Activated CD8-positive, alpha-beta memory T cell treated with anti-CD3 and anti-CD28 coated beads, Interleukin-2, amount 50 U/mL, for 1 hour (primary cell): ENCODE measurements around the gene ANO2.
"Not testable (repeated sequence)": the region's sequence is repeated elsewhere in the genome, so short reads cannot be mapped to it uniquely, and the experiment has no call there.

Experiments
- DNase-seq: peaks from one replicate; pipeline ENCODE4 v3.0.0-alpha.2; 2020; ENCODE audit errors: extremely low read depth

ANO2 gene

DNA sequence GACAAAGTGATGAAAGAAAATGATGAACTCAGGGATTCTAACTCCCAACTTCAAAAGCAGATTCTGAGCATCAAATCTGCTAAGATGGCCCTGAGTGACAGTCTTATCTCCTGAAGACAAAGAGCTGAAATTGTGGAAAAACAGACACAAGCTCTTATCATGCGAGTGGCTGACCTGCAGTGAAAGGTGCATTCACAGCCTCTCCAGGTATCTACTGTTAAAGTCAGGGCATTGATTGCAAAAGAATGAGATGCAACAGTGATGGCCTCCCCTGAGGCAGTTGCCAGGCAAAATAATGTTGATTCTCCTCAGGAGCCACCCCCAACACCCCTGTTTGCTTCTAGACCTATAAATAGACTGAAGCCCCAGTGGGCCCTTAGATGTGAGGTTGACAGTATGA lies 126.2 kb downstream of the ANO2 start:
- not testable (repeated sequence) for DNase-seq

DNA sequence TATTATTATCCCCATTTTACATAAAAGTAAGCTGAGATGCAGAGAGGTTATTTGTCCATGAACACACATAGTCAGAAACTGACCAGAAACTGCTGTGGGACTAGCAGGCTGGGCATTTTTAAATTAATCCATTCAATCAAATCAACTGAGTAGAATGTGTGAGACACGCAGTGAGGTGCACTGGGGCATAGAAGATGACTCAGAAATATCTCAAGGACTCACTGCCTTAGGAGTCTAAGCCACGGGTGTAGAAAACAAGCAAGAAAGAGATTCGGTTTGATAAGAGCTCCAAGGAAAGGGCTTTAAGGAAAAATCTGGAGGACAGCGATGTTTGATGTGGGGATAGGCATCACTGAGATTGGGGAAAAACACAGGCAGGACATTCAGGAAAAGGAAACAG lies 127.8 kb downstream of the ANO2 start:
- DNase-seq, result no peak

DNA sequence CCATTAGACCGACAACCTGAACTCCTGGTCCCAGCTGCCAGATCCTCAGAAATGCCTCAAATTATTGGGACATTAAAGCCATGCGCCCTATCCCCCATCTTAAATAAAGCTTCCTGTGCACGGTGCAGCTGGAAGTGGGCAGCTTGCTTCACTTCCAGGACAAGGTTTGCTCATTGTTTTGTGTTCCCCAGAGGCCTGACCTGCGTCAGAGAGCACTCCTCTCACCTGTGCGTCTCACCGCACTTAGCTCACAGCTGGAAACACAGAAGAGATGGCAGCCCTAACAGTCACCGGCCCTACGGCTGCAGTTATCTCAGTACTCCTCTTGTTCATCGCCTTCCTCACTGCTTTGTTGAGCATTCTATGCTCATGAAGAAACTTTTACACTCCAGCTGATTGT lies 135.5 kb downstream of the ANO2 start:
- DNase-seq, result no peak

DNA sequence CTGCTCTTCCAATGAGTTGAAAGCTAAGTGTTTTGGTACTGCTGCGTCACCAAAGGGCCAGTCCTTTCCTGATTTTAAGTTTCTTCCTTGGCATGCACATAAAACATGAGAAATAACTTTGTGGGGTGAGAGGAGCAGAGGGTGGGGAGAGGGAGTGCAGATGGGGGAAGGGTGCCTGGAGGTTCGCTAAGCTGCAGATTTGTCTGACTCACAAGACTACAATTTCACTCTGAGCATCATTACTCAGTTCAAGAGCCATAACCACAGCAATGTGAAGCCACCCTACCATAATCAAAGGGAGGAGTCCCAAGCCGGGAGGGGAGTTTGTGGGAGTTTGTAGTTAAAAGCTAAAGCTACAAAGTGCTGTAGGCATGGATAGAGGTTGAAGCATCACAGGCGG lies 136.1 kb downstream of the ANO2 start:
- DNase-seq, result no peak

DNA sequence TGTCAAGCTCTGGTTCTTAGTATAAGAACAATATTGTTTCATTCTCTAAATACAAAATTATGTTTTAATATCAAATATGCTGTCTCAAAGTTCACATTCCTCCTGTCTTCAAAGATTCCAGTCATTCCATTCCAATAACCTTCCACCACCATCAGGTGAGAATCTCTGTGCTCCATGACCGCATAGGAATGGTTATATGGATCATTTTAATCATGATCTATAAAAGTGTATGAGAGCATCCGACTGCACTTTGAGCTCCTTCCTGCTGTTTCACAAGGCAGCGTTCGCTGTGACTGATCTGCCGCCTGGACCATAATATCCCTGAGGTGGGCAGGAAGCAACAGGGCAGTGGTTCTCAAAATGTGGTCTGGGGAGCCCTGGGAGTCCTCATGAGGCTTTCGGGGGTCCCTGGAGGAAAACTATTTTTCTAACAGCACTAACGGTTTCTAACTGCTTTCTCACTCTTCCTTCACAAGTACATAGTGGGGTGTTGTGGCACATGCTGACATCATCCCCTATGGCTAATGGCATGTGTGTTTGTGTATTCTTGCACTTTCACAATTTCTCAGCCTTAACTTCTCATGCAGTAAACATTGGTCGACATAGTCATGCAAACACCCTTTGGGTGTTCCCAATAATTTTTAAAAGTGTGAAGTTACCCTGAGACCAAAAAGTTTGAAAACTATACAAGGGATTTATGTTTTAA lies 137.4 kb downstream of the ANO2 start:
- DNase-seq, result no peak

DNA sequence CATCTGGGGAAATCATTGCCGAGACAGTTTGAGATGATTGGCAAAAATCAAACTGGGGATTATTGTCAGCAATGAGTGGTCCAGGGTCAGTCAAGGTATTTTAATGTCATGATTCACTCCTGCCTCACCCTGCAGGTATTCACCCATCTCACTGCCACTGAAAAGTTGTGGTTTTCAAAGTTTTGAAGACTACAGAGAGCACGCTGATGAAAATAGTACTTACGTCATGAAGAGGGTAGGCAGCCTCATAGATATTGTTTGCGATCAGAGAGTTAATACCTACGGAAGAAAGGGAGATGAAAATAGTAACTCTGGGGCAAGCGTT lies 138.0 kb downstream of the ANO2 start:
- no peak for DNase-seq

DNA sequence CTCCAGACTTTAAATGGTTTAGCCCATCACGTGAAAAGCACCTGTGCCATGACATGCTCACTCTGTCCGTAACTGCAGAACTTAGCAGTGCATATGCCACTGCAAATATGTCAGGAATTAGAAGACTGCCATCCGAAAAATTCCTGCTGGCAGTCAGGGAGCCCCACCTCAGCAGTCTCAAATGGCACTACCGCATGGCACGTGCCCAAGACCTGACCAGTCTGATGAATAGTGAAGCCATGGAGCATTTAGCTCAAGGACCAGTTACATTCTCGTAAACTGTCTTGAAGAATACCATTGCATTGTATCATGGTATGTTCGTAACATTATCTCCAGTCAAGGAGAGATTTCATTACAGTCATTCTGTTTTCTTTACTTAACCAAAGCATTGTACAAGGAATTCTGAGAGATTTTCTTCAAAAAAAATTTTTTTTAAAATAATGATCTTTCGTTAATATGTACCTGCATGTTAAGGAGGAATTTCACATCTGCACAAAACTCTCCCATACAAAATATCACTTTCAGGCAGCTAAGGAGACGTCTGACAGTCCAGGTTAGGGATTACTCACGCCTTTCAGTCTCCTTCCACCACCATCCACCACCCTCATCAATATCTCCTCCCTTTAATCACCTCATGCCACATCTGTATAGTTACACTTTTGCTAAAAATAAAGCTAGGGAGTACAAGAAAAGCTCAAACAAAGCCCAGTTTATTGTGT lies 138.5 kb downstream of the ANO2 start:
- no peak for DNase-seq

DNA sequence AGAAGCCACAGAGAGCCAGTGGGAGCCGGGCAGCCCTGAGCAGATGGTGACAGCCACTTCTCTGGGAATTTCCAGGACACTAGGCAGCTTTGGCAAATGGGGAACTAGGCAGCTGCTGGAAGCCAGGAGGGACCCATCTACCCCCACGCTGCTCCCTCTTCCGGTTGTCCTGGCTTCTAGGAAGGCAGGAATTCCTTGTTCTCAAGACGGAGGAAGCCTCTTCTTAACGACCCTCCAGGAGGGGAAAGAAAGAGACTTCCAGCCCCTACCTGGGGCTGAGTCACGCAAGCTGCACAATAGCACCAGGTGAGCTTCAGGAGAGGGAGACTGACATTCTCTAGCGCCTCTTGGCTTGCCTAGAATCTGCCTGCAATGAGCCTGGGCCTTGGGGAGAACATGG lies 141.5 kb downstream of the ANO2 start:
- no peak for DNase-seq

DNA sequence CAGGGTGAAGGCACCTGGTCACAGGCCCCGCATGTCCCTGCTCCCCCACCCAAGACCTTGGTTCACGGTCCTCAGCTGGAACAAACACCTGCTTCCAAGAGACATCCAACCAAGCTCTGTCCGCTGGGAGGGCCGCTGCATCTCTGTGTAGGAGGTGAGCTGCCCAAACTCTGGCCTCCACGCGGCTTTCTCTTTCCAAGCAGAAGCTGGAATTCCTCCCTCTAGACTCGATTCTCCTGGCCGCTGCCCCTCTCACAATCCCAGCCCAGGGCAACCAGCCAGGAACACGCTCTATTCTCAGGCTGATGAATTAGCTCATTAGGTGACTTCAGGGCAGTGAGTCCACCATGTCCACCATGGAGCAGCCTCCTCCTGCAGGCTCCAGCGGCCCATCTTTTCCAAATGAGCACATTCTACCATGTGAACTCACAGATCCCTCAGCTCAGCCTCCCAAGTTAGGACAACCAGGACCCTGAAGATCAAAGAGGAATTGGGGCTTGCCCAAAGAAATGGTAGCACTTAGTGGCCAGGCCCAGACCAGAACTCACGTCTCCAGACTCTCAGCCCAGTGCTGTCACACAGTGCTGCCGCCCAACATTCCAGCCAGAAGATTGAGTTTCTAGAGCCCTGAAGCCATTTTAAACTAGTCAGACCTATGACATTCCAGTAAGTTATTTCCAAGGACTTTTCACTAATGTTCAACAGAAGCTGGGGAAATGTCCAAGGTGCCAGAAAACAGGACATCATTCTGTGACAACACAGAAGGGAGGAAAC lies 146.6 kb downstream of the ANO2 start:
- DNase-seq, result no peak

DNA sequence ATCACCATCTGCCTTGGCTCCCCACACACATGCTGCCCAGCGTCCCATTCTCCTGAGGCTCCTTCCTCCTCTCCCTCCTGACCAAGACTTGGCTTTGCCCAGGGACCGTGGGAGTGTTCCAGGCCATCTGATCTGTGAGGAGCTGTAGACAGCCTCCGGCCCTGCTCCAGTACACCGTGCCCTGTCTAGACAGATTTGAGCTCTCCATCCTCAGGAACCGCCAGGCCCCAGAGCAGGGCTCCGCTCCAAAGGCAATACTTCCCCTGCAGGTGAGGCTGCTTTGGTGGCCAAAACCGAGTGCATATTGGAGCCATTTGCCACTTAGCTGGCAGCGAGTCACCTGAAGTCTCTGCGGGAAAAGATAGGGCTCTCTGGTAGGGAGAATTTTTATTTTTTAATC lies 147.4 kb downstream of the ANO2 start:
- no peak for DNase-seq

DNA sequence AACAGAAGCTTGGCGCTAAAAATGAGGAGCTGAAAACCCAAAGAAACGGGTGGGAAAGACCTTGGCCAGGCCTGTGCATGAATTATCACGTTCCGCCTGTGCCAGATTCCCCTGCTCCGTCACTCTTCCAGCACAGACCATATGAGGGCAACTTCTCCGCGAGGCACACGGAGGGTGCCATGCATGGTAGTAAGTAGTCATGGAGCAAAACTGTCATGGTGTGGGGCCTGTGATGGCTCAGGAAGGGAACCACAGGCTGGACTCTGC lies 148.2 kb downstream of the ANO2 start:
- DNase-seq, result no peak

DNA sequence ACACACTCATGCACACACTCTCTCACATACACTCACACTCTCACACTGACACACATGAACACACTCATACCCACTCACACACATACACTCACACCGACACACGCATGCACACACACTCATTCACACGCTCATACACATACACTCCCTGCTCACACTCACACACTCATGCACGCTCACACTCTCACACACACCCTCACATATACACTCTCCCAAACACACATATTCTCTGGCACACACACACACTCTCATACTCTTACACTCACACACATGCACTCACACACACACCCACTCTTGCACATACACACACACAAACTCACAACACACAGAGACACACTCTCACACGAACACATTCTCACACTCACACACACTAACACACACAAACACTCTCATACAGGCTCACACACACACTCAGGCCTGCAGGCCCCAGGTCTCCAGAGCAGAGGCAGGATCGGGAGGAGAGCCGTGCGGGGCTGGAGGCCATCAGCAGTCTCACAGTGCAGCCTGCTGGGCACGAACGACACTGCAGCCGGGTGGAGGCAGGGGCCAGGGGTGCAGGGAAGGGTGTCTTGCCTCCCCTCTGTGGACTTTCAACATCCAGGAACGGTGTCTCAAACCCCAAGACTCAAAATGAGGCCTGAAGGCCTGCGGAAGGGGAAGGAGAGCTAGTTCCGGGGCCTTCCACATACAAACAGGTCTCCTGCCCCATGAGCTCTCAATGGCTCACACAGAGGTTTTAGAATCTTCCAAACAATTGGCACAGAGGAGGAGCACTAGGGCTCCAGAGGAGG lies 148.7 kb downstream of the ANO2 start:
- no peak for DNase-seq

DNA sequence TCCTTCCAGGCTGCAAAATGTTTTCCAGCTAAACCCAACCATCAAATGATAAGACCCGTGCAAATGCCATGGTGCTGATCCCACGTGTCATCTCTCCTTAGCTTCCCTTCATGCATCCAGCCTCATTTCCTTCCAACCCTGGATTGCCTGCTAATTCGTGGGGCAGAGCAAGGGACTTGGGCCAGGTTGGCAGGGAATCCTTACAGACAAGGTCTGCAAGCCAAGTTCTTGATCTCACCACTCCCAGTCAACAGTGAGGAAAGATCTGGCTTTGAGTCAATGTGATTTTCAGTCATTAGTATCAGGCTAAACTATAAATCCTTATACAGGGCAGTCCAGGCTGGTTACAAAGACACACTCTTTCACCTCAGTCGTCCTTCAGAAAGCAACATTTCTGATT lies 150.9 kb downstream of the ANO2 start:
- no peak for DNase-seq

DNA sequence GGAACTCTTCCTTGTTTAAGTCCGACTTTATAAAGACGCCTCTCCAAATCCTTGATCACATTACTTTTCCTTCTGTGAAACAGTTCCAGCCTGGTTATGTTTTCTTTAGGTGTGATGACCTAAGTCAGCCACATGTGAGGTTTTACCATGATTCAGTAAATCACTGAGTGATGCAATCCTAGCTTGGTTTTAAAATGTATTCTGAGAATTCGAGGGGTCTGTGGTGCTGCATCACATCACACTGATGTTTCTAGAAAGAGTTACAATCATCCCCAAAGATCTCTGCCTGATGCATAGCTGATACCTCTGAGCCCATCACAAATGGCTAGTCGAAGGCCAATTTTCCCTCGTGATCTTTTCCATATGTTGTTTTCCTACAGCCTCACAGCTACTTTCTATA lies 152.7 kb downstream of the ANO2 start:
- no peak for DNase-seq

DNA sequence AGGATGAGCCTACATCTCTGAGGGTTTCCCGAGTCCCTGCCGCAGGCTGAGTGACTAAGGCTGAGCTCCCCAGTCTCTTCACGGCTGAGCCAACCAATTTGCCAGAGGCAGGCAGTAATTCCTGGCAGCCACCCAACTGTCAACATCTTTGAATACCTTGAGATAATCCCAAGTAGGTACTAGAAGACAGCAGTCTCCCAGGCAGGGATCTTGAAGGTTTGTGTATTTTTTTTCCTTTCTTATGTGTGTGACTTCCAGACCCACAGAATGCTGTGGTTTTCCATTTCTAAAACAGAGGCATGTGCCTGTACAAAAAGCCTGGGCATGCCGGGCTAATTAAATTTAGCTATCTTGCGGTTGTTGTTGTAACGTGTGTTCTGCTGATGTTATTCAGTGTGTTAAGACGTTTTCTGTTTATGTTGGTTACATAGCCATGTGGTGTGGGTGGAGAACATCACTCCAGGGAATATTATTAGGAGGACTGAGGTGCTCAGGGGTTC lies 155.5 kb downstream of the ANO2 start:
- no peak for DNase-seq

DNA sequence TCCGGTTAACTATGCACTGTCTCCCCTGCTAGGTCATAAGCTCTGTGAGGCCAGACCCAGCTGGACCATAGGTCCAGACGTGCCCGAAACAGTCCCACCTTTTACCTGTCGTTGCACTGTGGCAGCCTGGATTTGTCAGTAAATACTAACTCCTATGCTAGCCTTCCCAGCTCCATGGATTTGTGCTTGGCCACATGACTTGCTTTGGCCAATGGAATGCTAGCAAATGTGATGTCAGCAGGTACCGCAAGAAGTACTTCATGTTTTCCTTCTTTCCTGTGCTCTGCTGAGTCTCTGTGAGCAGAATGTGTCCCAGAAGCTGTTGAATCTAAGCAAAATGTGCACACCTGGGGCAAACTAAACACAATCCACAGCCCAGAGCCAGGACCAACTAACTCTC lies 157.2 kb downstream of the ANO2 start:
- DNase-seq, result no peak

DNA sequence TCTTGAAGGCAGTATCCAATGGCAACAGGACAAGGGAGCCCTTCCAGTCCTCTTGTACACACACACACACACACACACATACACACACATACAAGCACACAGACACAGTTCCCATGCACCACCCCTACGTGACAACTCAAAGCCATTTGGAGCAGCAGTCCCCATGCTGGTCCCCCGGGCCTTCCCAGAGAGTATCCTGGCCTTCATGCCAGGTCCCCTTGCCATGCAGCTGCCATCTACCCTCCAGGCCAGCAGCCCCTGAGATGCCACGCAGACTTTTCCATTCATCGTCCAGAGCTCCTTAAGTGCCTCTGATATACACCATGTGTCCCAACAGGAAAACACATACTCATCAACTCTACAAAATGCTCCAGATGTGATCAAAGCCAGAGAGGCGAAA lies 159.5 kb downstream of the ANO2 start:
- no peak for DNase-seq

DNA sequence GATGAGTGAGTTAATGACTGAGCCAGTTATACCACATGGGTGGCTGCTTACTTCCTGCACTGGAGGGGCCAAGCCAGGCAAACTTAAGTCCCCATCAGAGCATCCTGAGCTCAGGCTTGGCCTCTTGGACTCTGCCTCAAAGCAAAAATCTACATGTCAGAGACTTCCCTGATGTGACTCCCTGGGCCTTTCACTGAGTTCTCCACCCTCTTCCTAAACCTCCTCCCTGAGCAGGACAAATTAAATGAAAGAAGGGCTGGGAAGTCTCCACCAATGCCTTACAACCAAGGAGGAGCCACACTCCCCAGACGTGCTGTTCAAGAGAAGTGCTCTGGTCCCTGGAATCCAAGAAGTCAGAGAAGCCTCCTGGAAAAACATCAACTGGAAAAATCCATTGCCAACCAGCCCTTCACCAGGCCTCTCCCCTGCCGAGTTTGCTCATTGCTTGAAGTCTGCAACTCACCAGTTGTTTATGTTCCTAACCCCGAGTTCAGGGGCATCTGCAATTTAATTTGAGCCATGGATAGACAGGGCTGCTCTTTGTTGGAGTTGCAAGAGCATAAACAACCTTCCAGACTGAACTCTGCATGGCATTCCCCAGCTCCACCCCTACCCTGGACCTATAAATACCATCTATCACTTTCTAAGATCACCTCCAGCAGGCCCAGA lies 160.5 kb downstream of the ANO2 start:
- DNase-seq, result no peak

DNA sequence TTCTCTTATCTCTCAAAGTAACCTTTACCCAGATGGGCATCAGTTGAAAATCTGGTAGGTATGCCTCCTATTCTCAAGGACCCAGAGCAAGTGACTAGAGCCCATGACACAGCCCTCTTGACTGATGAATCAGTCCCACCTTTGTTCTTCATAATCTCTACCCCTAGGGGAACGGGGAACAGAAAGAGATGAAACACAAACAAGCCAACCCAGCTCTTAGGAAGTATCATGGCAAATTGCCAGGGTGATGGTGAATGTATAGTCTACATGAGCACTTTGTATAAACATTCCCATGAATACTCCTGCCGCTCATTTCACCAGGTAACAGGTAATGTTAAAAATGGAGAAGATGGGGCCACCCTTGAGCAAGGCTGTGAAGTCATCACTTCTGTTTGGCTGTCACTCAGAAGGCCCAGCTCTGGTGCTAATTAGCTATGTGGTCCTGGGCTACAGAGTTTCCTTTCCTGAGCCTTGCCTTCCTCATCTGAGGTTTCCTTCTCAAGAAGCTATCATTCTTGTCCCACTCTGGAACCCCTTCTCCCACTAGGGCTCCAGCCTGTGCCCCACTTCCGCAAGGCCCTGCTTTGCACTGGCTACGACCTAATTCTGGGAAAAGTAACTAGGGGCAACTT lies 161.7 kb downstream of the ANO2 start:
- no peak for DNase-seq

DNA sequence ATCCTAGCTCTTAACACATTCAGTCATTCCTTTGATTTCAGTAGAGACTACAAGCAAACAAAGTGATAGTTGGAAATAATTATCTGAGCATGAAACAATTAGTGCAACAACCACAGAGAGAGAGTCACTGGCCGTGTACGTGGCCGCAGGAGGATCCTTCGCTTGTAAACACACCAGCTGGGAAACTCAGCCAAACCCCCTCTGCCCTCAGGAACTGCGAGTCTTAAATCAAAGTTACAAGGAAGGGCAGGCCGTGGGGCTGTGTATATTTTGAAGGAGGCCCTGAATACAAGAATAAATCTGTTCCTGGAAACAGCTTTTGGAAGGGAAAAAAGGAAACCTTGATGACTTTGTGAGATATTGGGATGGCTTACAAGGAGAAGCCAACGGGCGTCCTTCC lies 164.5 kb downstream of the ANO2 start:
- DNase-seq, result no peak

DNA sequence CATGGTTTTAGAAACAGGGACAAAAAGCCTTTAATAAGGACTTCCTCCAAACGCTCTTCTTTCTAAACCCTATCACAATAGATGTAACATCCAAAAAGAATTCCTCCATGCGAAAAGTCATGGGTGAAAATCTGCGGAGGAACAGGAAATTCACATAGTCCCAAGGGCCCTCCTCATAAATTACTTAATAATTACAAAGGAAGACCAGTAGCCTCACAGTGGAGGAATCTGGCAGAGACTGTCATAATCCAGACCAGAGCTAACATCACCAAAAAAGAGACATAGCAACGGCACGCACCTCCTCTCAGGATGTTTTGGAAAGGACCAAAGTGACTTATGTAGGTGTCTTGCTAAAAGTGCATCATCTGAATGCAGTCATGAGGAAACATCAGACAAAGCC lies 165.7 kb downstream of the ANO2 start:
- no peak for DNase-seq
